Pancreas (tissue), 10 donors: ENCODE results near the gene ATP2C2. TPM values are rescaled to one million over a fixed set of nuclear protein-coding genes. Genes with fewer than 3 reads are reported as not detected.

Experiments used
- ATAC-seq, 4 donors: fragments of 200-7000 bp; cut with Tn5 transposase; one replicate each; pipeline versions ENCODE4 v1.8.0 to v1.9.1; 2020; ENCODE audit warnings: mild to moderate bottlenecking in 4 of 4, moderate library complexity in 4 of 4
- DNase-seq, 6 donors: peaks; one replicate each; pipeline ENCODE4 v3.0.0-alpha.2; 2020
- FAIRE-seq: peaks from 2 replicates; lab custom pipeline; 2012; peaks lifted over from hg19 to GRCh38; lab: Jason Lieb, UNC
- H3K27ac ChIP-seq, 4 donors: fragments of 200-600 bp; sonication (generic); 1 replicate in 3 of 4; 2 replicates in 1 of 4; pipeline versions ENCODE4 v1.5.0 to v1.8.0; 2020
- H3K27me3 ChIP-seq, 4 donors: fragments of 200-600 bp; one replicate each; pipeline ENCODE4 v1.8.0; 2021
- H3K36me3 ChIP-seq, 3 donors: fragments of 200-600 bp; sonication (generic) in 1 of 3; one replicate each; pipeline versions ENCODE4 v1.5.0 to v1.8.0; 2020 to 2021
- H3K4me1 ChIP-seq, 3 donors: fragments of 200-600 bp; one replicate each; pipeline ENCODE4 v1.8.0; 2021
- H3K4me3 ChIP-seq, 4 donors: fragments of 200-600 bp; sonication (generic) in 2 of 4; one replicate each; pipeline versions ENCODE4 v1.5.0 to v1.8.0; 2020 to 2021
- H3K9me3 ChIP-seq, 4 donors: fragments of 200-600 bp; one replicate each; pipeline ENCODE4 v1.8.0; 2021
- CTCF ChIP-seq, 4 donors: fragments of 200-600 bp; sonication (generic) in 3 of 4; IDR thresholded peaks; one replicate each; pipeline versions ENCODE4 v1.5.0 to v1.8.0; 2021; ENCODE audit warnings: antibody characterized with exemption in 4 of 4
- WGBS, 2 donors: extraction: QIAGEN DNeasy Blood & Tissue Kit; methylation state at CpG; one replicate each; pipeline ENCODE4 v1.1.7; 2013; 5-methylcytosine and 5-hydroxymethylcytosine counted together
- intact Hi-C, 3 donors: fragments of 100-400 bp; cut with DNase I; formaldehyde crosslinking; loops; one replicate each; pipeline versions ENCODE4 v1.11.1 to v1.14.2; 2022
- polyA plus RNA-seq, 2 donors: library from polyadenylated mRNA; stranded (reverse); fragments of 200-250 nt; gene quantifications; one replicate each; pipeline ENCODE4 v1.2.3, GENCODE V29; 2013
- total RNA-seq, 6 donors: library from RNA; stranded (reverse); fragmentation: NEBNext Ultra II Directional in 4 of 6; extraction: Animal tissue kit (Norgen Biotek cat#: 25700) in 4 of 6; gene quantifications; one replicate each; pipeline versions ENCODE4 v1.2.1 to v1.2.4, GENCODE V29; 2021 to 2023
- donor health status: healthy with polysubstance abuse.
- donor health status: DM: no; HTN: no; CAD: no; lungs with moderate emphysema.
- donor health status: DM: no; HTN: no; CAD: no.
- donor health status: control.
- donor health status: control.
- donor health status: Bipolar disorder and iron deficiency.
- donor health status: DM: yes; HTN: yes; CAD: no.
- donor health status: DM: no; HTN: no; CAD: no.
- donor health status: DM: no; HTN: no; CAD: no.
- donor health status: DM: yes; HTN: yes; CAD: no.

ATP2C2 gene
- total and polyA plus RNA-seq, 8 donors, result 0.47 to 6.3 (median 2.2) TPM

DNA sequence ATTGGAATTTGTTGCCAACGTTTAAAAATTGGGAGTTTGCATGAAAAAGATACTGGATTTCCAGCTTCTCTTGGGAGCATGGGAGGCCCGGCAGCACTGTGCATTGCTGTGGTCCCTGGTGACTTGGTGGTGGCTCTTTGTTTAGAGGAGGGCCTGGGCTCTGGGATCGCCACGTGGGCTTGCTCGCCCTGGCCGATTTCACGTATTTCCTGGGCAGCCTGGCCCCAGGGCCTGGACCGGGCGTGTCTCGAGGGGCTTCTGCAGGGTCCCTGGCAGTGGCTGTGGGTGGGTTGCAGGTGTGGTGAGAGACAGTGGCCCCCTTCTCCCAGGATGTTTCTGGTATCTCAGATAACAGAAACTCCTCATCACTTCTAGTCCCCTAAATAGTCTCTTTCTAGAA is 67.9 kb downstream of the ATP2C2 start:
- WGBS, 2 donors, result 81 to 93% methylated on average over 10 of the region's 10 CpGs
- H3K36me3 ChIP-seq, result no peaks in the 10 kb centered on the region
- no peaks in the 10 kb centered on the region for H3K27me3 ChIP-seq
- ATAC-seq, result no peak
- FAIRE-seq, result no peak
- intact Hi-C loops, result no loop called here
- no peak for DNase-seq
- TF ChIP-seq CTCF (IDR thresholded peaks at IDR 0.05), result no peak
- H3K4me3 ChIP-seq, result no peak overlapping the region
- H3K9me3 ChIP-seq, result no peaks in the 10 kb centered on the region
- no peak overlapping the region for H3K27ac ChIP-seq
- H3K4me1 ChIP-seq, result no peaks in the 10 kb centered on the region

GRCh38 chr16:84438971-84439696 is 70.8 kb downstream of the ATP2C2 start:
- Histone ChIP-seq H3K4me3 (no peak overlapping the region), H3K27ac (no peak overlapping the region), H3K9me3 (no peaks in the 10 kb centered on the region), H3K36me3 (no peaks in the 10 kb centered on the region), H3K4me1 (no peaks in the 10 kb centered on the region), H3K27me3 (no peaks in the 10 kb centered on the region)
- ATAC-seq, result no peak
- no peak for FAIRE-seq
- no peak for TF ChIP-seq CTCF (IDR thresholded peaks at IDR 0.05)
- intact Hi-C loops, result no loop called here
- no peak for DNase-seq
- WGBS, 2 donors, result 45 to 62% methylated on average over 15 of the region's 15 CpGs

GRCh38 chr16:84442416-84443145 is 74.2 kb downstream of the ATP2C2 start:
- ATAC-seq (no peak), DNase-seq (no peak), FAIRE-seq (no peak)
- H3K27me3 ChIP-seq, result no peaks in the 10 kb centered on the region
- H3K36me3 ChIP-seq, result no peaks in the 10 kb centered on the region
- H3K4me1 ChIP-seq, result no peaks in the 10 kb centered on the region
- TF ChIP-seq CTCF (IDR thresholded peaks at IDR 0.05), result no peak
- WGBS, 2 donors, result 71 to 78% methylated on average over 19 of the region's 19 CpGs
- intact Hi-C loops, result no loop called here
- H3K4me3 ChIP-seq, result no peak overlapping the region
- H3K27ac ChIP-seq, result no peak overlapping the region
- H3K9me3 ChIP-seq, result no peaks in the 10 kb centered on the region

- intact Hi-C loops, result no loop called here
- Histone ChIP-seq H3K4me1 (no peaks in the 10 kb centered on the region), H3K9me3 (no peaks in the 10 kb centered on the region), H3K4me3 (no peak overlapping the region), H3K27me3 (no peaks in the 10 kb centered on the region), H3K27ac (no peak overlapping the region), H3K36me3 (no peaks in the 10 kb centered on the region)
- 6 to 11% methylated on average over 15 of the region's 15 CpGs for WGBS, 2 donors
- DNase-seq (peak in 1 of 6 donors; percentile 53), FAIRE-seq (no peak), ATAC-seq (peak in 3 of 4 donors; percentile 40 to 57 (median 56))
- TF ChIP-seq CTCF (IDR thresholded peaks at IDR 0.05), result no peak
These were observed 74.9 kb downstream of the ATP2C2 start for GRCh38 chr16:84443166-84443802.
